ENCODE results near the gene KRTAP2-4.

Gene KRTAP2-4

DNA sequence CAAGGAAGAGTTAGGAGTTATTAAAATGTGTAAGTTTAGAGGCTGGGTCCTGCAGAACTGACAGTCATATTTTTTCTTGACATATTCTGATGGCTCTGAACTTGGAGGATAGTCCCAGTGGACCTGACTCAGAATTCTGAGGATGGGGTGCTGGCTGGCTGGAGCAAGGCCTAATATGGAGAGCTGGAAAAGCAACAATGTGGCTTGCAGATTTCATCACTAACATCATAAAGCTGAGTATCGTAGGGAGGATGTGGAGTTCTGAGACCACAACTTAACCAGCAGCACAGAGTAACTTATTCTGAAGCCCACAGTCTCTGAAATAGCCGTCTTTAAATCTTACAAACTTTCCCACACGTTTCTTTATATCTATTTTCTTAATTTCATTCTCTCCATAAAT, 41.0 kb downstream of the KRTAP2-4 start:
- no peak for DNase-seq (ENCODE audit: low spot score)
- TF ChIP-seq, protein P1, sequence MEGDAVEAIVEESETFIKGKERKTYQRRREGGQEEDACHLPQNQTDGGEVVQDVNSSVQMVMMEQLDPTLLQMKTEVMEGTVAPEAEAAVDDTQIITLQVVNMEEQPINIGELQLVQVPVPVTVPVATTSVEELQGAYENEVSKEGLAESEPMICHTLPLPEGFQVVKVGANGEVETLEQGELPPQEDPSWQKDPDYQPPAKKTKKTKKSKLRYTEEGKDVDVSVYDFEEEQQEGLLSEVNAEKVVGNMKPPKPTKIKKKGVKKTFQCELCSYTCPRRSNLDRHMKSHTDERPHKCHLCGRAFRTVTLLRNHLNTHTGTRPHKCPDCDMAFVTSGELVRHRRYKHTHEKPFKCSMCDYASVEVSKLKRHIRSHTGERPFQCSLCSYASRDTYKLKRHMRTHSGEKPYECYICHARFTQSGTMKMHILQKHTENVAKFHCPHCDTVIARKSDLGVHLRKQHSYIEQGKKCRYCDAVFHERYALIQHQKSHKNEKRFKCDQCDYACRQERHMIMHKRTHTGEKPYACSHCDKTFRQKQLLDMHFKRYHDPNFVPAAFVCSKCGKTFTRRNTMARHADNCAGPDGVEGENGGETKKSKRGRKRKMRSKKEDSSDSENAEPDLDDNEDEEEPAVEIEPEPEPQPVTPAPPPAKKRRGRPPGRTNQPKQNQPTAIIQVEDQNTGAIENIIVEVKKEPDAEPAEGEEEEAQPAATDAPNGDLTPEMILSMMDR (IDR thresholded peaks at IDR 0.05; ENCODE audit: extremely low read depth, missing control alignments) = no peak

DNA sequence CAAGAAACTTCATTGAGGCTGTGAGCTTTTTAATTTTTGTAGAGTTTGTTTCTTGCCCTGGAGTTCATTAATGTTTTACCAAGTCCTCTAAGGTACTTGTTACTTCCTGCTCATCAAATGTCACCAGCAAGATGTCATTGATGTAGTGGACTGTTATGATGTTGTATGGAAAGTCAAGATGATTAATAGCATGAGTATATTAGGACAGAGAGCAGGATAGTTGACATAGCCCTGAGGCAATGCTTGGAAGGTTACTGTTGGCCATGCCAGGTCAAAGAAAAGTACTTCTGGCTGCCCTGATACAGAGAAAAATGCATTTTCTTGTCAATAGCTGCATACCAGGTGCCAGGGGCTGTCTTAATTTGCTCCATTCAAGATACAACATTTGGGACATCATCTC, 45.3 kb downstream of the KRTAP2-4 start:
- TF ChIP-seq, protein P1 (IDR thresholded peaks at IDR 0.05; ENCODE audit: extremely low read depth, missing control alignments) = no peak
- DNase-seq (ENCODE audit: low spot score) = no peak

DNA sequence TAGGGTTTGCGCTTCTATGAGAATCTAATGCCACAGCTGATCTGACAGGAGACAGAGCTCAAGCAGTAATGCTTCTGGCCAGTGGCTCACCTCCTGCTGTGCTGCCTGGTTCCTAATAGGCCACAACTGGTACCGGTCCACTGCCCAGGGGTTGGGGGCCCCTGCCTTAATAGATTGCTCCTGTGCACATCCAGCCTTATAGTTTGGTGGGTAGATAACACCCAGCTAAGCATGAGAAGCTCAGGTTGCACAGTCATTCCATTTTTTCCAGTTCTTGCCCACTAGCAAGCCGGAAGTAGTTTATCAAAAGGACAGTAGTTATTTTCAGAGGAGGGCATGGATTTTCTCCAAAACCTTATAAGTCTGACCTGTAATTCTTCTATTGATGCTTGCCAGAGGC, 46.3 kb downstream of the KRTAP2-4 start:
- TF ChIP-seq, protein P1 (IDR thresholded peaks at IDR 0.05; ENCODE audit: extremely low read depth, missing control alignments) = no peak
- DNase-seq (ENCODE audit: low spot score) = no peak

DNA sequence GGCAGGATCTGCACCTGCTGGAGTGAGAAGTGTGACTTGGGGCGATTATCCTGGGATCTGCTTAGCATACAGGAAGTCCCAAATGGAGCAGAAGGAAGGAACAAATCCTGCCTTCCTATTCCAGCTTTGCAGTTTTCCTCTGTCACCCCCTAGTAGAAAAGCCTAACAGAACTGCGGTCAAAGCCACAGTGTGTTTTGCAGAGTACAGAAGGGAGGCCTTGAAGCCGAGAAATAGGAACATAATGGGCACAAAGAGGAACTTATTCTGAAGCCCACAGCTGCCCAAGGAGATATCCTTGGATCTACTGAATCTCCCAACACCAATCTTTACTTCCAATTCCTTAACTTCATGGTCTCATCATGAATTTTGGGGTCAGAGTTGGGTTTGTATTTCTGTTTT, 47.1 kb downstream of the KRTAP2-4 start:
- TF ChIP-seq, protein P1 (IDR thresholded peaks at IDR 0.05; ENCODE audit: extremely low read depth, missing control alignments) = no peak
- no peak for DNase-seq (ENCODE audit: low spot score)

DNA sequence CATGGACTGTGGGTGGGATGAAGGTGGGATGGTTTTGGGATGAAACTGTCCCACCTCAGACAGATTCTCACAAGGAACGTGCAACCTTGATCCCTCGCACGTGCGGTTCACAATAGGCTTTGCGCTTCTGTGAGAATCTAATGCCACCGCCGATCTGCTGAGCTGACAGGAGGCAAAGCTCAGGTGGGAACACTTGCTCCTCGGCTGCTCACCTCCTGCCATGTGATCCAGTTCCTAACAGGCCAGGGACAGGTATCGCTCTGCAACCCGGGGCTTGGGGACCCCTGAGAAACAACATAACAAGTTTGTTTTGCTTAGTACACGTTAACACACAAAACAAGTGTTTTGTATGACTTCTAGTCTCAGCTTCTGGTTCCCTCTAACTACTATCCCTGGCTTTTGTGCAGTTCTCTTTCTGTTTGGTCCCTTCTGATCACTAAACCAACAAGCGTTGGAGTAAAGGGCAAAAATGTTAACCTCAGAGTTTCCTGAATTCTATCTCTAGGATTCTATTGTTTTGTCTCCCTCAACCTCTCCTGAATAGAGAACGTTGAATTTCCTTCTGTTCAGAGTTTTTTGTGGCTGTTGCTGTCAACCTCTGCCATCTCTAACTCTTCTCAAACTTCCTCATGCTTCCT, 49.0 kb downstream of the KRTAP2-4 start:
- TF ChIP-seq, protein P1 (IDR thresholded peaks at IDR 0.05; ENCODE audit: extremely low read depth, missing control alignments) = no peak

DNA sequence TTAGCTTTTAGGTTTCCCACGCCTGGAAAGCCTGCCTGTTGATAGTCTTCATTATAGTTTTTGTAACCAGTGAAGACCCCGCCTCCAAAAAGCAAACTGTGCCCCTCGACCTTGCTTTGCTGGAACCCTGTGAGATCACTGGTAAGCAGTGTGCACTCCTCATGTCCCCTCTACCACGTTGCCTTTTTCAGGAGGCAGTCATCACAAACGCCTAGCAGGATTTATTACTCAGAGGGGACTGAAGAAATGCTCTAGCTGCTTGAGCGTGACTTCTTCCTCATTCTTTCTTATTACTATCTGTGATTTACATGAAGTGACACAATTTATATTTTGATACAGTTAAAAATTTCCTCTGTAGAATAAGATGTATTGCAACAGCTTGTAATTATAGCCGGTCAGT, 50.2 kb downstream of the KRTAP2-4 start:
- TF ChIP-seq, protein P1 (IDR thresholded peaks at IDR 0.05; ENCODE audit: extremely low read depth, missing control alignments) = no peak
- DNase-seq (ENCODE audit: low spot score) = no peak

More for the DNA sequence above, 49.0 kb downstream of the KRTAP2-4 start:
- no peak for DNase-seq (ENCODE audit: low spot score)

Data from GM20000 (cell line).